Measurements from ENCODE around the gene ITGA2B.

- TF ChIP-seq GATA3 (IDR thresholded peaks at IDR 0.05; ENCODE audit: low read depth, low read length) = no peak
- TF ChIP-seq GATA2 (IDR thresholded peaks at IDR 0.05; ENCODE audit: low read depth, low read length) = no peak
Measured at GRCh38 chr17:44387804-44388203, 1.6 kb downstream of the ITGA2B start.

All from SH-SY5Y (cell line).